ENCODE results near the gene IL16.

DNA sequence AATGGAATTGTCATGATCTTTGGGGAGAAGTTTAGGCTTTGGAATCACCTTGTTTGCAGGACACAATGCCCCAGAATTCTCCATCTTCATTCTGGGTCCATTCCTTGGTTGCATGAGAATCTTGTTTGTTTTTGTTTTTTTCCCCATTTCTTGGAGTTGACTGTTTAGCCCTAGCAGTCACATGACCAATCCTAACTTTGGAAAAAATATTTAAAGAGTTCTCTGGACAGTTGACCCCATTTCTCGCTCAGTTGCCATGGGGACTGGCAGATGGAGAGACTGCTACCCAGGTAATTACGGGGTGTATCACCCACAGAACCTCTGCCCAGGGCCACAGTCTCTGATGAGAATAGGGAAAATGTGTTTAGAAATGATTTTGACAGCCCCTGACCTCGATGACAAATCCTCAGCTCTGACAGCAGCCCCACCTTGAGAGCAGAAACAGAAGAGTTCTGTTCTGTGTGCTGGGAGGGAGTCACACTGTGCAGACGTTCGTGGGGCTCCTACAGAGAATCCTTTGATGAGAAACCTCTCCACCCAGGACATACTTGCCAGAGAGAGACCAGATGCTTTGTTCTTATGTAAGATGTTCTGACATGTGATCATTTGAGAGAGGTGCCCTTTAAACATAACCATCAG is 57.7 kb downstream of the IL16 start:
- TF ChIP-seq, protein P1, sequence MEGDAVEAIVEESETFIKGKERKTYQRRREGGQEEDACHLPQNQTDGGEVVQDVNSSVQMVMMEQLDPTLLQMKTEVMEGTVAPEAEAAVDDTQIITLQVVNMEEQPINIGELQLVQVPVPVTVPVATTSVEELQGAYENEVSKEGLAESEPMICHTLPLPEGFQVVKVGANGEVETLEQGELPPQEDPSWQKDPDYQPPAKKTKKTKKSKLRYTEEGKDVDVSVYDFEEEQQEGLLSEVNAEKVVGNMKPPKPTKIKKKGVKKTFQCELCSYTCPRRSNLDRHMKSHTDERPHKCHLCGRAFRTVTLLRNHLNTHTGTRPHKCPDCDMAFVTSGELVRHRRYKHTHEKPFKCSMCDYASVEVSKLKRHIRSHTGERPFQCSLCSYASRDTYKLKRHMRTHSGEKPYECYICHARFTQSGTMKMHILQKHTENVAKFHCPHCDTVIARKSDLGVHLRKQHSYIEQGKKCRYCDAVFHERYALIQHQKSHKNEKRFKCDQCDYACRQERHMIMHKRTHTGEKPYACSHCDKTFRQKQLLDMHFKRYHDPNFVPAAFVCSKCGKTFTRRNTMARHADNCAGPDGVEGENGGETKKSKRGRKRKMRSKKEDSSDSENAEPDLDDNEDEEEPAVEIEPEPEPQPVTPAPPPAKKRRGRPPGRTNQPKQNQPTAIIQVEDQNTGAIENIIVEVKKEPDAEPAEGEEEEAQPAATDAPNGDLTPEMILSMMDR (IDR thresholded peaks at IDR 0.05; ENCODE audit: insufficient read depth, low read length): no peak
- TF ChIP-seq, protein P2, sequence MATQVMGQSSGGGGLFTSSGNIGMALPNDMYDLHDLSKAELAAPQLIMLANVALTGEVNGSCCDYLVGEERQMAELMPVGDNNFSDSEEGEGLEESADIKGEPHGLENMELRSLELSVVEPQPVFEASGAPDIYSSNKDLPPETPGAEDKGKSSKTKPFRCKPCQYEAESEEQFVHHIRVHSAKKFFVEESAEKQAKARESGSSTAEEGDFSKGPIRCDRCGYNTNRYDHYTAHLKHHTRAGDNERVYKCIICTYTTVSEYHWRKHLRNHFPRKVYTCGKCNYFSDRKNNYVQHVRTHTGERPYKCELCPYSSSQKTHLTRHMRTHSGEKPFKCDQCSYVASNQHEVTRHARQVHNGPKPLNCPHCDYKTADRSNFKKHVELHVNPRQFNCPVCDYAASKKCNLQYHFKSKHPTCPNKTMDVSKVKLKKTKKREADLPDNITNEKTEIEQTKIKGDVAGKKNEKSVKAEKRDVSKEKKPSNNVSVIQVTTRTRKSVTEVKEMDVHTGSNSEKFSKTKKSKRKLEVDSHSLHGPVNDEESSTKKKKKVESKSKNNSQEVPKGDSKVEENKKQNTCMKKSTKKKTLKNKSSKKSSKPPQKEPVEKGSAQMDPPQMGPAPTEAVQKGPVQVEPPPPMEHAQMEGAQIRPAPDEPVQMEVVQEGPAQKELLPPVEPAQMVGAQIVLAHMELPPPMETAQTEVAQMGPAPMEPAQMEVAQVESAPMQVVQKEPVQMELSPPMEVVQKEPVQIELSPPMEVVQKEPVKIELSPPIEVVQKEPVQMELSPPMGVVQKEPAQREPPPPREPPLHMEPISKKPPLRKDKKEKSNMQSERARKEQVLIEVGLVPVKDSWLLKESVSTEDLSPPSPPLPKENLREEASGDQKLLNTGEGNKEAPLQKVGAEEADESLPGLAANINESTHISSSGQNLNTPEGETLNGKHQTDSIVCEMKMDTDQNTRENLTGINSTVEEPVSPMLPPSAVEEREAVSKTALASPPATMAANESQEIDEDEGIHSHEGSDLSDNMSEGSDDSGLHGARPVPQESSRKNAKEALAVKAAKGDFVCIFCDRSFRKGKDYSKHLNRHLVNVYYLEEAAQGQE (IDR thresholded peaks at IDR 0.05; ENCODE audit: insufficient replicate concordance, low read depth): no peak
- no peak for TF ChIP-seq SPI1 (IDR thresholded peaks at IDR 0.05; ENCODE audit: borderline replicate concordance, low read depth)
- TF ChIP-seq POLR2AphosphoS5 (IDR thresholded peaks at IDR 0.05; ENCODE audit: low read depth): no peak

Measured in HL-60 (cell line).